OCI-LY3 (cell line): ENCODE data around the gene ZNF516.

Source experiments
- H2AFZ ChIP-seq: fragments of 200-600, 300-600 bp; shearing (Covaris generic); 2 replicates; pipeline ENCODE4 v1.6.0; 2014; ENCODE audit warnings: antibody characterized with exemption, low read depth, low read length
- H3K27ac ChIP-seq: fragments of 200-600, 300-600 bp; sonication (generic); 2 replicates; pipeline ENCODE4 v1.5.1; 2014; ENCODE audit warnings: mild to moderate bottlenecking, low read length, moderate library complexity, mixed read lengths
- H3K27me3 ChIP-seq: fragments of 200-600, 300-600 bp; sonication (generic); 2 replicates; pipeline ENCODE4 v1.6.1; 2014; ENCODE audit warnings: low read depth, low read length, mixed read lengths
- H3K36me3 ChIP-seq: fragments of 200-600, 300-600 bp; sonication (generic); replicated peaks from 2 replicates; pipeline ENCODE3; 2014; ENCODE audit warnings: low read depth, low read length, mixed read lengths
- H3K4me1 ChIP-seq: fragments of 300-600, 200-600 bp; sonication (generic); 2 replicates; pipeline ENCODE4 v1.6.1; 2014; ENCODE audit warnings: low read length, mixed read lengths
- H3K4me2 ChIP-seq: fragments of 200-600, 300-600 bp; sonication (generic); 2 replicates; pipeline ENCODE4 v1.6.1; 2014; ENCODE audit warnings: low read length, mixed read lengths
- H3K4me3 ChIP-seq: fragments of 300-600, 200-600 bp; sonication (generic); 2 replicates; pipeline ENCODE4 v1.5.1; 2014; ENCODE audit warnings: antibody characterized with exemption, mild to moderate bottlenecking, low read length, moderate library complexity
- H3K79me2 ChIP-seq: fragments of 300-600, 200-600 bp; shearing (Covaris generic); 2 replicates; pipeline ENCODE4 v1.6.1; 2014; ENCODE audit warnings: mild to moderate bottlenecking, low read length, mixed read lengths
- H3K9ac ChIP-seq: fragments of 300-600, 200-600 bp; shearing (Covaris generic); 2 replicates; pipeline ENCODE4 v1.6.0; 2014; ENCODE audit warnings: mild to moderate bottlenecking, low read length, moderate library complexity
- H3K9me3 ChIP-seq: fragments of 200-600, 300-600 bp; shearing (Covaris generic); 2 replicates; pipeline ENCODE4 v1.6.1; 2014; ENCODE audit warnings: low read length, mixed read lengths; ENCODE audit not compliant: insufficient read depth
- H4K20me1 ChIP-seq: fragments of 200-600, 300-600 bp; sonication (generic); 2 replicates; pipeline ENCODE4 v1.6.1; 2016; ENCODE audit warnings: low read length, mixed read lengths; ENCODE audit not compliant: insufficient read depth
- EZH2phosphoT487 ChIP-seq: fragments of 200-600 bp; shearing (Covaris generic); IDR thresholded peaks from 2 replicates; pipeline ENCODE4 v1.6.1; 2018; ENCODE audit warnings: antibody characterized with exemption, mixed run types, low read depth
- TF ChIP-seq, protein P1 (sequence below): fragments of 200-600, 300-600 bp; sonication (generic); IDR thresholded peaks from 2 replicates; pipeline ENCODE4 v1.5.1; 2014; ENCODE audit warnings: antibody characterized with exemption, low read length, low read depth

Gene ZNF516

DNA sequence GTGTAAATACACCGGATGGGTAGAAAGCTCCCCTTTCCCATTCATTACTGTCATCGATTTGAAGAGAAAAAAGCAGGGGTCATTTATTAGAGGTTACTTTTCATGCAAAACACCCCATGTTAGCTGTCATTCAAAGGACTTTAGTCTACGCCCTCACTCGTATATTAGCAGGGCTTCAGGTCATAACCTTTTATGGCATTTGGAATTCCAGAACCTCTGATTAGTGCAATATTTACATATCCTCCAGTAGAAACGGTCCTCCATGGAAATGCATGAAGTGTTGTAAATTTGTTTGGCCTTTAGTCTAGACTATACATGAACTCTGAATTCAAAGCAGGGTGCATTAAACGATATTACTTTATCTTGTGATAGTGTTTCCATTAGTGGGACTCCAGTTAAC is 180.5 kb downstream of the ZNF516 start:
- Histone ChIP-seq H3K9ac (no peak overlapping the region), H3K27me3 (peaks cover 17% of the 10 kb centered on the region; the same call in 1 of the 2 replicates), H3K4me3 (no peak overlapping the region), H3K27ac (no peak overlapping the region), H2AFZ (no peak overlapping the region), H3K79me2 (no peaks in the 10 kb centered on the region), H3K4me2 (no peak overlapping the region), H3K36me3 (no peaks in the 10 kb centered on the region), H3K9me3 (no peaks in the 10 kb centered on the region), H3K4me1 (no peaks in the 10 kb centered on the region), H4K20me1 (no peaks in the 10 kb centered on the region)
- TF ChIP-seq, protein P1, sequence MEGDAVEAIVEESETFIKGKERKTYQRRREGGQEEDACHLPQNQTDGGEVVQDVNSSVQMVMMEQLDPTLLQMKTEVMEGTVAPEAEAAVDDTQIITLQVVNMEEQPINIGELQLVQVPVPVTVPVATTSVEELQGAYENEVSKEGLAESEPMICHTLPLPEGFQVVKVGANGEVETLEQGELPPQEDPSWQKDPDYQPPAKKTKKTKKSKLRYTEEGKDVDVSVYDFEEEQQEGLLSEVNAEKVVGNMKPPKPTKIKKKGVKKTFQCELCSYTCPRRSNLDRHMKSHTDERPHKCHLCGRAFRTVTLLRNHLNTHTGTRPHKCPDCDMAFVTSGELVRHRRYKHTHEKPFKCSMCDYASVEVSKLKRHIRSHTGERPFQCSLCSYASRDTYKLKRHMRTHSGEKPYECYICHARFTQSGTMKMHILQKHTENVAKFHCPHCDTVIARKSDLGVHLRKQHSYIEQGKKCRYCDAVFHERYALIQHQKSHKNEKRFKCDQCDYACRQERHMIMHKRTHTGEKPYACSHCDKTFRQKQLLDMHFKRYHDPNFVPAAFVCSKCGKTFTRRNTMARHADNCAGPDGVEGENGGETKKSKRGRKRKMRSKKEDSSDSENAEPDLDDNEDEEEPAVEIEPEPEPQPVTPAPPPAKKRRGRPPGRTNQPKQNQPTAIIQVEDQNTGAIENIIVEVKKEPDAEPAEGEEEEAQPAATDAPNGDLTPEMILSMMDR = no peak
- no peak for TF ChIP-seq EZH2phosphoT487

DNA sequence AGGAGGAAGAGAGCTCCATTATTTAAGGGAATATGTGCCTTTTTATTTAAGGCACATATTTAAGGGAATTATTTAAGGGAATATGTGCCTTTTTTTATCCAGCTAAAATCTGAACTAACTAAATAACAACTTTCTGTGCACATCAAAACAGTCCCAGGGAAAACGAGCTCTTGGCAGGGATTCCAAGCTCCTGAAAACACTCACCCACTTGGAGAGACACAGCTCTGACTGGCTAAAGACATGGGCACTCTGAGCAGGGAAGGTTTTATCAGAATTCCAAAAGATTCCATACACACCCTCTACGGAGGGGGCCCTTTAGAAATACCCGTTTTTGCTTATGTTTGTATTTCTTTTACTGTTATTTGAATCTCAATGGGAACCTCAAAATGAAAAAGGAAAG is 181.0 kb downstream of the ZNF516 start:
- Histone ChIP-seq H3K4me2 (no peak overlapping the region), H3K36me3 (no peaks in the 10 kb centered on the region), H3K27ac (no peak overlapping the region), H3K9me3 (no peaks in the 10 kb centered on the region), H3K9ac (no peak overlapping the region), H3K27me3 (peaks cover 17% of the 10 kb centered on the region; the same call in 1 of the 2 replicates), H4K20me1 (no peaks in the 10 kb centered on the region), H3K4me1 (no peaks in the 10 kb centered on the region), H3K79me2 (no peaks in the 10 kb centered on the region), H2AFZ (no peak overlapping the region), H3K4me3 (no peak overlapping the region)
- TF ChIP-seq, protein P1 = no peak
- TF ChIP-seq EZH2phosphoT487 = no peak
